HEK293T (cell line): ENCODE data around the gene CPNE6.

ENCODE experiments used
- FOXA1 ChIP-seq: fragments of 450-650 bp; IDR thresholded peaks from 2 replicates; pipeline ENCODE4 v1.6.1; 2016; ENCODE audit warnings: mild to moderate bottlenecking
- FOXM1 ChIP-seq: fragments of 450-650 bp; IDR thresholded peaks from 2 replicates; pipeline ENCODE4 v1.6.1; 2017; ENCODE audit warnings: mild to moderate bottlenecking, borderline replicate concordance
- HDGF ChIP-seq: fragments of 450-650 bp; IDR thresholded peaks from 2 replicates; pipeline ENCODE4 v1.6.1; 2017; ENCODE audit warnings: antibody characterized with exemption, borderline replicate concordance
- LEF1 ChIP-seq: fragments of 450-650 bp; IDR thresholded peaks from 2 replicates; pipeline ENCODE4 v1.6.1; 2017; ENCODE audit warnings: mild to moderate bottlenecking, borderline replicate concordance
- NFRKB ChIP-seq: fragments of 450-650 bp; IDR thresholded peaks from 2 replicates; pipeline ENCODE4 v1.6.1; 2016; ENCODE audit warnings: mild to moderate bottlenecking, moderate library complexity
- PKNOX1 ChIP-seq: fragments of 450-650 bp; IDR thresholded peaks from 2 replicates; pipeline ENCODE4 v1.6.1; 2016
- SP1 ChIP-seq: fragments of 450-650 bp; IDR thresholded peaks from 2 replicates; pipeline ENCODE4 v1.6.1; 2017
- SUZ12 ChIP-seq: fragments of 450-650 bp; IDR thresholded peaks from 2 replicates; pipeline ENCODE4 v1.6.1; 2016; ENCODE audit warnings: mild to moderate bottlenecking

GRCh38 chr14:24106672-24107271, 35.4 kb downstream of the CPNE6 start:
- TF ChIP-seq HDGF = no peak
- no peak for TF ChIP-seq PKNOX1
- no peak for TF ChIP-seq NFRKB
- TF ChIP-seq SUZ12 = no peak
- TF ChIP-seq FOXM1 = no peak
- TF ChIP-seq LEF1 = no peak
- TF ChIP-seq SP1 = no peak
- TF ChIP-seq FOXA1 = no peak
